Endometrium (tissue), 2 donors: ENCODE results near the gene NTRK2.

Experiments used
- FAIRE-seq: peaks from 2 replicates; lab custom pipeline; 2012; peaks lifted over from hg19 to GRCh38; lab: Jason Lieb, UNC
- donor health status: control.
- donor health status: control.

Gene NTRK2

GRCh38 chr9:84851935-84852585, 182.5 kb downstream of the NTRK2 start:
- no peak for FAIRE-seq

GRCh38 chr9:84852617-84853301, 183.2 kb downstream of the NTRK2 start:
- FAIRE-seq: no peak

GRCh38 chr9:84856181-84856632, 186.7 kb downstream of the NTRK2 start:
- no peak for FAIRE-seq

- FAIRE-seq: no peak
Observed at GRCh38 chr9:84857211-84857610, 187.7 kb downstream of the NTRK2 start.

GRCh38 chr9:84858364-84858763, 188.8 kb downstream of the NTRK2 start:
- no peak for FAIRE-seq

- no peak for FAIRE-seq
Observed at GRCh38 chr9:84860249-84861115, 191.0 kb downstream of the NTRK2 start.

GRCh38 chr9:84861455-84861854, 191.9 kb downstream of the NTRK2 start:
- FAIRE-seq: no peak

GRCh38 chr9:84862308-84862707, 192.8 kb downstream of the NTRK2 start:
- no peak for FAIRE-seq

GRCh38 chr9:84862810-84863287, 193.3 kb downstream of the NTRK2 start:
- no peak for FAIRE-seq

- FAIRE-seq: no peak
Observed at GRCh38 chr9:84863372-84863771, 193.8 kb downstream of the NTRK2 start.

GRCh38 chr9:84866396-84867175, 197.1 kb downstream of the NTRK2 start:
- no peak for FAIRE-seq

- no peak for FAIRE-seq
Observed at GRCh38 chr9:84867186-84867585, 197.7 kb downstream of the NTRK2 start.

GRCh38 chr9:84869091-84869490, 199.6 kb downstream of the NTRK2 start:
- no peak for FAIRE-seq

- no peak for FAIRE-seq
Observed at GRCh38 chr9:84871983-84872382, 202.5 kb downstream of the NTRK2 start.

- FAIRE-seq: no peak
Observed at GRCh38 chr9:84874022-84874421, 204.5 kb downstream of the NTRK2 start.

- no peak for FAIRE-seq
Observed at GRCh38 chr9:84874596-84874995, 205.1 kb downstream of the NTRK2 start.

- FAIRE-seq: no peak
Observed at GRCh38 chr9:84875193-84875592, 205.7 kb downstream of the NTRK2 start.

- no peak for FAIRE-seq
Observed at GRCh38 chr9:84879631-84880030, 210.1 kb downstream of the NTRK2 start.

- FAIRE-seq: no peak
Observed at GRCh38 chr9:84880835-84881234, 211.3 kb downstream of the NTRK2 start.

GRCh38 chr9:84886866-84887265, 217.3 kb downstream of the NTRK2 start:
- no peak for FAIRE-seq

GRCh38 chr9:84891924-84892323, 222.4 kb downstream of the NTRK2 start:
- FAIRE-seq: no peak
